Globus pallidus (tissue), 1 donor: Measurements from ENCODE around the gene ATR.
A peak's percentile ranks its signal among the peaks of the same experiment; 100 is the strongest.
"Not testable (repeated sequence)": the region's sequence is repeated elsewhere in the genome, so short reads cannot be mapped to it uniquely, and the experiment has no call there.

Experiments
- DNase-seq: peaks from one replicate; pipeline ENCODE4 v3.0.0-alpha.2; 2015; ENCODE audit warnings: low spot score

ATR gene

DNA sequence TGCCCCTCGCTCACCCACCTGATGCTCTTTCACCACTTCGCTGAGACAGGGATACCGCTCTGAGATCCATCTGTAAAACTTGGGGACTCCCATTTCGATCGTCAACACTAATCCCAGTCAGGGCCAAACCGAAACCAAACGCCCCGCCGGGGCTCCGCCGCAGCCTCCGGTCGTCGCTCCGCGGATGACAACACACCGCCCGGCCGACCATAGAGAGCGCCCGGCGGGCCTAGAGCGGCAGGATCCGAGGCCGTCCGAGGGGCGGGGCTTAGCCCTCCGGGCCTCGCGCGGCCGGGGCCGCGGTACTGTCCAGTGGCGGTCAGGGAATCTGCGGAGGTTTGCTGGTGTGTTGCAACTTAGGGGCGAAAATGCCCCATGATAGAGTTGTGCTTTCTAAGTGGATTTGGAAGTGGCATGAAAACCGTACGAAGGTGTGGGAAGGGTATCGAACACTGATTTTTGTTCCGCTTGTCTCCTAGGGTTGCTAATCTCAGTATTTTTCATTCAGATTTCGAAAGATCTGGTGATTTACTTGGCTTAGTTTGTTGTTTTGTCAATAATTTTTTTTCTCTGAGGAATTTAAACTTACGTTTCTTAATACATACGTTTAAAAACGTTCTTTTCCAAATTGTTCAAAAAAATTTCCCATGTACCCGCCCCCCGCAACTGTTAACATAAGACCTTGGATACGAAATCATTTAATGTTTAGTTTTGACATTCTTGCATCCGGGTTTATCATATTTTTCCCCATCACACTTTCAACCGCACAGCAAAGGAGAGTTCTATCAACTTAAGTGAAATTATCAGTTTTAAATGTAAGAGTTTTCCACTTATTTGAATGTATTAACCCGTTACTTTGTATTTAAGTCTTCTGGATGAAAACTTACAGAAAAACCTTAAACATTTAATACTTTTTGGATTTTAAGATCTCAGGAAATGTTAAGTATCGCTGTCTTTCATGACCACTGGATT lies 130.4 kb downstream of the ATR start, which contains the start of gene XRN1:
XRN1 (minus strand) TSS at position 186 of the 972 bp plus-strand sequence; CDS start at position 93, 93 bp downstream.
- peak; percentile 88 for DNase-seq

DNA sequence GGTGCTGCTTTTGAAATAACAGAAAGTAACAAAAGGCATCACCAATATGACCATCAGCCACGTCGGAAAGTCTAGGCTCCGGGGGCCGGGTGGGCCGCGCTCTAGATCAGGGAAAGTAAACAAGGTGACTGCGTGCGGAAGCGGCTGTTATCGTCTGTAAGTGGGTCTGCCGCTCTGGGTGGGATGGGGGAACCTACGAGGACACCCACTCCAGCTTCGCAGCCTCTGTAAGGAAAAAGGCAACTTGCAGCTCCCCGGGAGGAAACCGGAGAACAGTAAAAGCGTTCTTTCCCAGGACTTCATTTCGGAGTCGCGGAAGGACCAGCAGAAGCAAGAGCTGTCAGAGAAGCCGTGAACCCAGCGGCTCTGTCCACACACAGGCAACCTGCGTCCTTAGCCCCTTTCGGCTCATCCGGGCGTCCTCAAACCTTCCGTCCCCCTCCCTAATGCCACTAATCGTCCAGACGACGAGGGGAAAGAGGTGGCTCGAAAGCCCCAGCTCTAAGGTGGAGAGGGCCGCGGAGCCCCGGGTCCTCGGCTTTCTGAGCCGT lies 131.2 kb downstream of the ATR start:
- DNase-seq = peak; percentile 47

DNA sequence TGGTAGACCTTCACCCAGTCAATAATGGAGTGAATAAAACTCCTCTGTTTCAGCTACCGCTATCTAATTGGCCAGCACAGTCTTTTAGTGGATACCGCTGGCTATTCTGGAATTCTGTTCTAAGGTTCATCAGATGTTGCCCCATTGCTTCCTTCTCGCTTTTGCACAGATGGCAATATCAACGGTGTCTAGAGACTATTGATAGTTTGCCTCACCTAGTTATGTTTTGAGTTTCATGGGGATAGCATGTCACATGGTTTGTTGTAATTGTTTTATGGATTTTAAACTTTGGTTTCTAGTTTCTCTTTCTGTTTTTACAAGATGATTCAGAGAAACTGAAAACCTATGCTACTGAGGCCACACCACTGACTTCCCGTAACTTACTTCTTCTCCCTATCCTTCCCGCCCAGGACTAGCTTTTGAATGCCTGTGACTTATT lies 132.7 kb downstream of the ATR start:
- DNase-seq = no peak

DNA sequence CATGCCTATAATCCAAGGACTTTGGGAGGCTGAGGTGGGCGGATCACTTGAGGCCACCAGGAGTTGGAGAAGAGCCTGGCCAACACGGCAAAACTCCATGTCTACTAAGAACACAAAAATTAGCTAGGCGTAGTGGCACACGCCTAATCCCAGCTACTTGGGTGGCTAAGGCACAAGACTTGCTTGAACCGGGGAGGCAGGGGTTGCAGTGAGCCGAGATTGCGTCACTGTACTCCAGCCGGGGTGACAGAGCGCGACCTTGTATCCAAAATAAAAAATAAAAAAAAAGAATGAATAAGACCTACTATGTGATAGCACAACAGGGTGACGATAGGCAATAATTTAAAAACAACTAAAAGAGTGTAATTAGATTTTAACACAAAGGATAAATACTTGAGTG lies 134.2 kb downstream of the ATR start:
- no peak for DNase-seq

DNA sequence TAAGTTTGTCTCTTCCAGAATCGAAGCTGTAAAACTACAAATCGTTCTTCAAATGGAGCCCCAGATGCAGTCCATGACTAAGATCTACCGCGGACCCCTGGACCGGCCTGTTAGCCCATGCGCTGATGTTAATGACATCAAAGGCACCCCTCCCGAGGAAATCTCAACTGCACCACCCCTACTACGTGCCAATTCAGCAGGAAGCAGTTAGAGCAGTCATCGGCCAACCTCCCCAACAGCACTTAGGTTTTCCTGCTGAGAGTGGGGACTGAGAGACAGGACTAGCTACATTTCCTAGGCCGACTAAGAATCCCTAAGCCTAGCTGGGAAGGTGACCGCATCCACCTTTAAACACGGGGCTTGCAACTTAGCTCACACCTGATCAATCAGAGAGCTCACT lies 135.5 kb downstream of the ATR start:
- DNase-seq = not testable (repeated sequence)

DNA sequence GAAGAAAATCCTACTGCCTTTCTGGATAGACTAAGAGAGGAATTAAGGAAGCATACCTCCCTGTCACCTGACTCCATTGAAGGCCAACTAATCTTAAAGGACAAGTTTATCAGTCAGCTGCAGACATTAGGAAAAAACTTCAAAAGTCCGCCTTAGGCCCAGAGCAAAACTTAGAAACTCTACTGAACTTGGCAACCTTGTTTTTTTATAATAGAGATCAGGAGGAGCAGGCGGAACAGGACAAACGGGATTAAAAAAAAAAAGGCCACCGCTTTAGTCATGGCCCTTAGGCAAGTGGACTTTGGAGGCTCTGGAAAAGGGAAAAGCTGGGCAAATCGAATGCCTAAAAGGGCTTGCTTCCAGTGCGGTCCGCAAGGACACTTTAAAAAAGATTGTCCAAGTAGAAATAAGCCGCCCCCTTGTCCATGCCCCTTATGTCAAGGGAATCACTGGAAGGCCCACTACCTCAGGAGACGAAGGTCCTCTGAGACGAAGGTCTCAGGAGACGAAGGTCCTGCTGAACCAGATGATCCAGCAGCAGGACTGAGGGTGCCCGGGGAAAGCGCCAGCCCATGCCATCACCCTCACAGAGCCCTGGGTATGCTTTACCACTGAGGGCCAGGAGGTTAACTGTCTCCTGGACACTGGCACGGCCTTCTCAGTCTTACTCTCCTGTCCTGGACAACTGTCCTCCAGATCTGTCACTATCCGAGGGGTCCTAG lies 138.9 kb downstream of the ATR start:
- DNase-seq = not testable (repeated sequence)

DNA sequence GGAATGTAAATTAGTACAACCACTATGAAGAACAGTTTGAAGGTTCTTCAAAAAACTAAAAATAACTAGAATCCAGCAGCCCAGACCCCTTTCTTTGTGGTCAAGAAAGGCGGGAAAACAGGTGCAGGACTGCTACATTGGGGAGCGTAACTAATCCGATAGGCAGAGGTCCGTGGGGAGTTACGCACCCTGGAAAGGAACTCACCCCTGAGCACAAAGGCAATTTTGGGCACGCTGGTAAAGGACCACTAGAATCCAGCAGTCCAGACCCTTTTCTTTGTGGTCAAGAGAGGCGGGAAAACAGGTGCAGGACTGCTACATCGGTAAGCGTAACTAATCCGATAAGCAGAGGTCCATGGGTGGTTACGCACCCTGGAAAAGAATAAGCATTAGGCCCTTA lies 140.4 kb downstream of the ATR start:
- not testable (repeated sequence) for DNase-seq

DNA sequence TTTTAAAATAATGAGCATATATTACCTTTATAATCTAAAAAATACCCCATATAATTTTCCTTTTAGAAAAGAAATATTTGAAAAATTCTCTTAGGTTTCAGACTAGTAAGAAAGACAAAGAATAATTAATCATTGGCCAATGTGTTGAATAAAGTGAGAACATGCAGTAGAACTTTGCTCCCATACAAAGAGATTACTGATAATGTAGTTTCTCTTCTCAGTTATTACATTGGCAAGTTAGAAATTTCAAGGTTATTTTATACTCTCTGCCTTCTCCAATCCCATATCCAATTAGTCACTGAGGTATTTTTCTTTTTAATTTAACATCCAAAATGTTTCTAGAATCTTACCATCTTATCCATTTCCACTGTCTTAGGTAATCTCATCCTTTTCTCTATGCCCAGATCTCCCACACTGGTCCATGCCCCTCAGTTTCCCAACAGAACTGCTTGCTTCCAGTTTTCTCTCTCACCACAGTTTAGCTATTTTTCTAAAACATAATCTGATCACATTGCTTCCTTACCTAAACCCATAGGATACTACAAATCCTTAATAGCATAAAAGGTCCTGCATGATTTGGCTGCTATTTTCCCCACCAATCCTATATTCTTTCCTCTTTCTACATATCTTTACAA lies 141.5 kb downstream of the ATR start:
- DNase-seq = no peak

DNA sequence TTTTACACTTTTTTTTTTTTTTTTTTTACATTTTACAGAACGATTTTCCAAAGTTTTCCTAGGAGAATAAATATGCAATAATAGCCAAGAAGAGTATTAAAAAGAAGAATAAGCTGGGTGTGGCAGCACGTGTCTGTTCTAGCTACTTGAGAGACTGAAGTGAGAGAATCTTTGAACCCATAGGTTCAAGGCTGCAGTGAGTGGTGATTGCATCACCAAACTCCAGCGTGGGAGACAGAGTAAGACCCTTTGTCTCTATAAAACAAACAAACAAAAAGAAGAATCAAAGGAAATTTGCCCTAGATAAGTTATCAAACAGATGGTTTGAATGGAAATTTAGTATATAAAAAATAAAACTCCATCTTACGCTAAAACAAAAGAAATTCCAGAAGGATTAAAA lies 144.0 kb downstream of the ATR start:
- DNase-seq = no peak

DNA sequence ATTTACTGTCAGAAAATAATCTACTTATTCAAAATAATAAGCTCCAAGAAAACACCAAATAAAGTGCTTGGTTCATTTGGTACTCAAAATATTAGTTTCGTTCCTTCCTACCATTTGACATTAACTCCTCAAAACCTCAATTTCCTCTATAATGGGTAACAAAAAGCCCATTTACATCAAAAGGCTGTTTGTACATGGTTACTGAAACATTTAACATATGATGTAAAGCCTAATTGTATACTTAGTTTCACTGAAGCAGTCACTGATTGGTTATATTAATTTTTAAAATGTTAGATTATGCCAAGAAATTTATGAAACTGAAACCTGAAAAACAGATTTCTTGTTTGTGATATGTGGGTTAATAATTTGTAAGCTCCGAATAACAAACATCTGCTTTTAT lies 145.4 kb downstream of the ATR start:
- no peak for DNase-seq

DNA sequence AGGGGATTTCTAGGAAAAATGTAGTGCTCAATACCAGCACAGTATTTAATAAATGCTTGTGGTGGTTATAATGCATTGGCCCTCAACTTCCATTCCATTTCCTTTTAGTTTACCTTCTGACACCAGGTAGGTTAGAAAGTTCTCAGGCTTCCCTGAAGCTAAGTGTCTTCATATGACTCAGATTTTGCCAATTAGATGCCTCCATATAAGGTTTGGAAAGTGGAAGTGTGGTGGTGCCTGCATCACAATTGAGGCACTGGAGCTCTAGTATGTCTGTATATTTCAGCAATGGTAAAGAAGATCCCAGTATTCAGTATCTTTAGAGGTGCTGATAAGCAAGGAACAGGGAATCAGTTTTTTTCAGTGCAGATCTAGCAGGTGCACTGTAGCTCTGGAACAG lies 149.0 kb downstream of the ATR start:
- DNase-seq = no peak

DNA sequence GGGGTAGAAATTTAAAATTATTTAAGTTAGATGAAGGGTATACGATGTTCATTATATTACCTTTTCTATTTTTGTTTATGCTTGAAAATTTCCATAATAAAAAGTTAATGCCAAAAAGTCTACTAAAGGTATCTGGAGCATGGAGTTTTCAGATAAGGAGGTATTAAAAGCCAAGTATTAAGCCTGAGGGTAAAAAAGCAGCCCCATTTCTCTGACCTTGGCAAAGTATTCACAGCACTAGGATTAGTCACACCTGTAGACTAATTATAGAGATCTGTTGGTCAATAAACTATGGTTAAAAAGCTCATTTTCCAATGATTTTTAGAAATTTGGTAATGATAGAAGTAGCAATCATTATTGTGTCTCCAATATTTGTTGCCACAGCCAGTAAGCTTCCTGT lies 153.8 kb downstream of the ATR start:
- no peak for DNase-seq

DNA sequence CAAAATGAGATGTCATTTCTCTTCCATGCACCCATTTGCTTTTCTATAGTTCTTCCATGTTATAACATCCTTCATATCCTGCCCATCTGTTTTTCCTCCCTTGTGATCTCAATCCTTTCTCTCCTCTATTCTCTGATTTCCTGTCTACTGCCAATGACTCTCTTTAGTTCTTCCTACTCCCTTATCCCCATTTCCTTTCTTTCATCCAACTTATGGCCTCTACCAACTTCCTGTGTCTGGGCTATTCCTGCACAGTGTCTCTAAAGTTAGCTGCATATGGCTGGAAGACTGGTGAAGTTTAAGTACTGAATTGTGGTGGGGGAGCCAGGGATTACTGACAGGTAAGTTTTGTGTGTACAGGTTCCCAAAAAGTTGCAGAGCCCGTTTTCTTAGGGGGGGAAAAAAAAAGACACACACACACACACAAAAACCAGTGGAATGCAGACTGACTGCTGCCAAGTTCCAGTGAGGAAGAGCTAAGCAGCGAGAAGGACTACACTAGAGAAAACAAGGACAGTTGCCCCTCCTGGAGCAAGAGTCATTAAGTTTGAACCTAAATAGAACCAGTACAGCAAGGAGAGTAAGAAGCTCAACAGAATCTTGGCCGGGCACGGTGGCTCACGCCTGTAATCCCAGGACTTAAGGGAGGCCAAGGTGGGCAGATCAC lies 159.5 kb downstream of the ATR start:
- no peak for DNase-seq

DNA sequence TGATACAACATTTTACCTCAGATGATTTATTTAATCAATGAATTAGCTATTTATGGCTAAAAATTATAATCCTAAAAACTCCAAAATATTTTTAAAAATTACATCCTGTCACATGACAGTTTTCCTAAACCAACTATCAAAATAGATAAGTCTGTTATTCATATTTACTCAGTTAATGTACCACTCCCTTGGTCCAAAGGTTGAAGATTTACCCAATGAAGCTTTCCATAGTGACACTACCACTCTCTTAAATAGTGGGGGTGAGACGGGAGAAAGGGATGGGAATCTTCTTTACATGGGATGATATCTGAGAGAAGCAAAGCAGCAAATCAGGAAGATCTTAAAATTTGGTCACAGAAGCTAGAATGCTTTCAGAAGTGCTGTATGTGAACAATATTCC lies 161.2 kb downstream of the ATR start:
- DNase-seq = no peak

DNA sequence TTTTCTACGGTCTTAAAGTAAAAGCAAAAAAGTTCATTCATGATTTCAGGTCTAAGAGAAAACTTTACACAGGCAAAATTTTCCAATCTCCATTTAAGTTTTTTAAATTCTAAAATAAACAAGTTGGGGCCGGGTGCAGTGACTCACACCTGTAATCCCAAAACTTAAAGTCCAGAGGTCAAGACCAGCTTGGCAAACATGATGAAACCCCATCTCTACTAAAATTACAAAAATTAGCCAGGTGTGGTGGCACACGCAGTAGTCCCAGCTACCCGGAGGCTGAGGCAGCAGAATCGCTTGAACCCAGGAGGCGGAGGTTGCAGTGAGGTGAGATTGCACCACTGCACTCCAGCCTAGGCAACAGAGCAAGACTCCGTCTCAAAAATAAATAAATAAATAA lies 178.0 kb downstream of the ATR start:
- DNase-seq = not testable (repeated sequence)
